Pancreas (tissue), 10 donors: ENCODE measurements around the gene FAM78B. TPM values are rescaled to one million over a fixed set of nuclear protein-coding genes. Genes with fewer than 3 reads are reported as not detected.

ENCODE experiments used
- ATAC-seq, 4 donors: fragments of 200-7000 bp; cut with Tn5 transposase; one replicate each; pipeline versions ENCODE4 v1.8.0 to v1.9.1; 2020; ENCODE audit warnings: mild to moderate bottlenecking in 4 of 4, moderate library complexity in 4 of 4
- DNase-seq, 6 donors: peaks; one replicate each; pipeline ENCODE4 v3.0.0-alpha.2; 2020
- FAIRE-seq: peaks from 2 replicates; lab custom pipeline; 2012; peaks lifted over from hg19 to GRCh38; lab: Jason Lieb, UNC
- H3K27ac ChIP-seq, 4 donors: fragments of 200-600 bp; sonication (generic); 1 replicate in 3 of 4; 2 replicates in 1 of 4; pipeline versions ENCODE4 v1.5.0 to v1.8.0; 2020
- H3K27me3 ChIP-seq, 4 donors: fragments of 200-600 bp; one replicate each; pipeline ENCODE4 v1.8.0; 2021
- H3K36me3 ChIP-seq, 3 donors: fragments of 200-600 bp; sonication (generic) in 1 of 3; one replicate each; pipeline versions ENCODE4 v1.5.0 to v1.8.0; 2020 to 2021
- H3K4me1 ChIP-seq, 3 donors: fragments of 200-600 bp; one replicate each; pipeline ENCODE4 v1.8.0; 2021
- H3K4me3 ChIP-seq, 4 donors: fragments of 200-600 bp; sonication (generic) in 2 of 4; one replicate each; pipeline versions ENCODE4 v1.5.0 to v1.8.0; 2020 to 2021
- H3K9me3 ChIP-seq, 4 donors: fragments of 200-600 bp; one replicate each; pipeline ENCODE4 v1.8.0; 2021
- WGBS, 2 donors: extraction: QIAGEN DNeasy Blood & Tissue Kit; methylation state at CpG; one replicate each; pipeline ENCODE4 v1.1.7; 2013; 5-methylcytosine and 5-hydroxymethylcytosine counted together
- intact Hi-C, 3 donors: fragments of 100-400 bp; cut with DNase I; formaldehyde crosslinking; loops; one replicate each; pipeline versions ENCODE4 v1.11.1 to v1.14.2; 2022
- polyA plus RNA-seq, 2 donors: library from polyadenylated mRNA; stranded (reverse); fragments of 200-250 nt; gene quantifications; one replicate each; pipeline ENCODE4 v1.2.3, GENCODE V29; 2013
- total RNA-seq, 6 donors: library from RNA; stranded (reverse); fragmentation: NEBNext Ultra II Directional in 4 of 6; extraction: Animal tissue kit (Norgen Biotek cat#: 25700) in 4 of 6; gene quantifications; one replicate each; pipeline versions ENCODE4 v1.2.1 to v1.2.4, GENCODE V29; 2021 to 2023
- TF ChIP-seq, protein P1 (sequence below), 4 donors: fragments of 200-600 bp; sonication (generic) in 3 of 4; IDR thresholded peaks; one replicate each; pipeline versions ENCODE4 v1.5.0 to v1.8.0; 2021; ENCODE audit warnings: antibody characterized with exemption in 4 of 4
- donor health status: healthy with polysubstance abuse.
- donor health status: DM: no; HTN: no; CAD: no; lungs with moderate emphysema.
- donor health status: DM: no; HTN: no; CAD: no.
- donor health status: control.
- donor health status: control.
- donor health status: Bipolar disorder and iron deficiency.
- donor health status: DM: yes; HTN: yes; CAD: no.
- donor health status: DM: no; HTN: no; CAD: no.
- donor health status: DM: no; HTN: no; CAD: no.
- donor health status: DM: yes; HTN: yes; CAD: no.

The FAM78B gene
- total and polyA plus RNA-seq, 8 donors = 0.66 to 3.6 (median 1.4) TPM

- H3K9me3 ChIP-seq = no peaks in the 10 kb centered on the region
- no peaks in the 10 kb centered on the region for H3K4me1 ChIP-seq
- H3K27me3 ChIP-seq = no peaks in the 10 kb centered on the region
- intact Hi-C loops = no loop called here
- FAIRE-seq (no peak), DNase-seq (peak in 2 of 6 donors; percentile 24 to 61), ATAC-seq (no peak)
- no peak overlapping the region for H3K27ac ChIP-seq
- 55% methylated on average over 4 of the region's 4 CpGs for WGBS, 2 donors
- TF ChIP-seq, protein P1, sequence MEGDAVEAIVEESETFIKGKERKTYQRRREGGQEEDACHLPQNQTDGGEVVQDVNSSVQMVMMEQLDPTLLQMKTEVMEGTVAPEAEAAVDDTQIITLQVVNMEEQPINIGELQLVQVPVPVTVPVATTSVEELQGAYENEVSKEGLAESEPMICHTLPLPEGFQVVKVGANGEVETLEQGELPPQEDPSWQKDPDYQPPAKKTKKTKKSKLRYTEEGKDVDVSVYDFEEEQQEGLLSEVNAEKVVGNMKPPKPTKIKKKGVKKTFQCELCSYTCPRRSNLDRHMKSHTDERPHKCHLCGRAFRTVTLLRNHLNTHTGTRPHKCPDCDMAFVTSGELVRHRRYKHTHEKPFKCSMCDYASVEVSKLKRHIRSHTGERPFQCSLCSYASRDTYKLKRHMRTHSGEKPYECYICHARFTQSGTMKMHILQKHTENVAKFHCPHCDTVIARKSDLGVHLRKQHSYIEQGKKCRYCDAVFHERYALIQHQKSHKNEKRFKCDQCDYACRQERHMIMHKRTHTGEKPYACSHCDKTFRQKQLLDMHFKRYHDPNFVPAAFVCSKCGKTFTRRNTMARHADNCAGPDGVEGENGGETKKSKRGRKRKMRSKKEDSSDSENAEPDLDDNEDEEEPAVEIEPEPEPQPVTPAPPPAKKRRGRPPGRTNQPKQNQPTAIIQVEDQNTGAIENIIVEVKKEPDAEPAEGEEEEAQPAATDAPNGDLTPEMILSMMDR (IDR thresholded peaks at IDR 0.05) = no peak
- H3K4me3 ChIP-seq = no peak overlapping the region
- H3K36me3 ChIP-seq = no peaks in the 10 kb centered on the region
Measured at GRCh38 chr1:166174108-166174507, 7.3 kb upstream of the FAM78B start.

GRCh38 chr1:166172106-166172505 is 5.3 kb upstream of the FAM78B start:
- Histone ChIP-seq H3K36me3 (no peaks in the 10 kb centered on the region), H3K4me1 (peaks cover 0 to 5% (median 0%) of the 10 kb centered on the region in 3 donors), H3K9me3 (no peaks in the 10 kb centered on the region), H3K4me3 (no peak overlapping the region), H3K27me3 (no peaks in the 10 kb centered on the region), H3K27ac (no peak overlapping the region)
- TF ChIP-seq, protein P1 (IDR thresholded peaks at IDR 0.05) = no peak
- intact Hi-C loops = no loop called here
- ATAC-seq (no peak), FAIRE-seq (no peak), DNase-seq (no peak)
- WGBS, 2 donors = 40 to 48% methylated on average over 2 of the region's 2 CpGs

- WGBS, 2 donors = 35 to 42% methylated on average over 2 of the region's 2 CpGs
- H3K27me3 ChIP-seq = no peaks in the 10 kb centered on the region
- TF ChIP-seq, protein P1 (IDR thresholded peaks at IDR 0.05) = no peak
- no peaks in the 10 kb centered on the region for H3K9me3 ChIP-seq
- intact Hi-C loops = no loop called here
- DNase-seq (no peak), ATAC-seq (no peak), FAIRE-seq (no peak)
- H3K4me3 ChIP-seq = no peak overlapping the region
- peaks cover 0 to 5% (median 0%) of the 10 kb centered on the region in 3 donors for H3K4me1 ChIP-seq
- no peaks in the 10 kb centered on the region for H3K36me3 ChIP-seq
- no peak overlapping the region for H3K27ac ChIP-seq
Measured at GRCh38 chr1:166170726-166171125, 3.9 kb upstream of the FAM78B start.

GRCh38 chr1:166170075-166170474 is 3.3 kb upstream of the FAM78B start:
- WGBS, 2 donors = 71 to 81% methylated on average over 2 of the region's 2 CpGs
- Histone ChIP-seq H3K4me3 (no peak overlapping the region), H3K9me3 (no peaks in the 10 kb centered on the region), H3K4me1 (peaks cover 0 to 5% (median 0%) of the 10 kb centered on the region in 3 donors), H3K27ac (no peak overlapping the region), H3K36me3 (no peaks in the 10 kb centered on the region), H3K27me3 (no peaks in the 10 kb centered on the region)
- TF ChIP-seq, protein P1 (IDR thresholded peaks at IDR 0.05) = no peak
- ATAC-seq (no peak), DNase-seq (no peak), FAIRE-seq (no peak)
- intact Hi-C loops = no loop called here

DNA sequence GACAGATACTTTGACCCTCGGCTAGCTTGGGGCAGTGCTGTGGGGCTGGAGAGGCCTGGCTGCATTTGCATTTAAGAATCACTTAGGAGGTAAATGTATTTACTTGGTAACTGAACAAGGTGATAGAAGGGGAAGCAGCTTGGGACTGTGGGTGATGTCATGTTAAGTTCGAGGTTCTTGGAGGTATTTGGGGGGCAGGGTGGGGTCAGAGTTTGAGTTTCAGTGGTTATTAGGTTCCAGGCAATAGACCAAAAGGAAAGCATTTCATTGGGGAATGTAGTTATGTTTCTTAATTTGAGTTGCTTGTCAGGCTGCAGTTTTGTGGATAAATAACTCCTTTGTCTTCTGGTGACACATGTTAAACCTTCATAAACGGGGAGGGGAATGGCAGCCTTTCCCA is 2.4 kb upstream of the FAM78B start:
- TF ChIP-seq, protein P1 (IDR thresholded peaks at IDR 0.05) = no peak
- WGBS, 2 donors = 29 to 32% methylated on average over 3 of the region's 3 CpGs

More for the DNA sequence above, 2.4 kb upstream of the FAM78B start:
- no peak for ATAC-seq
- H3K4me3 ChIP-seq = no peak overlapping the region
- no peaks in the 10 kb centered on the region for H3K36me3 ChIP-seq
- no peak for FAIRE-seq
- H3K9me3 ChIP-seq = no peaks in the 10 kb centered on the region
- no peak for DNase-seq
- intact Hi-C loops = no loop called here
- H3K27ac ChIP-seq = no peak overlapping the region
- H3K4me1 ChIP-seq = peaks cover 0 to 5% (median 0%) of the 10 kb centered on the region in 3 donors
- no peaks in the 10 kb centered on the region for H3K27me3 ChIP-seq
